Anterior cingulate cortex (tissue), 58 donors: Measurements from ENCODE around the gene CBY2.

Experiments used
- DNase-seq, 58 donors: peaks; one replicate each; lab custom pipeline; 2025; lab: John Stamatoyannopoulos, UW

The CBY2 gene

GRCh38 chr13:45700971-45701900, 884 bp upstream of the CBY2 start:
- DNase-seq = no peak

- no peak for DNase-seq
Observed at GRCh38 chr13:45702869-45703391, 810 bp downstream of the CBY2 start.

GRCh38 chr13:45704211-45704739, 2.2 kb downstream of the CBY2 start:
- DNase-seq = no peak

- peak in 1 of 58 donors; percentile 0 for DNase-seq
Observed at GRCh38 chr13:45704854-45705695, 3.0 kb downstream of the CBY2 start.

GRCh38 chr13:45705918-45706317, 3.8 kb downstream of the CBY2 start:
- DNase-seq = no peak

- no peak for DNase-seq
Observed at GRCh38 chr13:45707516-45708100, 5.5 kb downstream of the CBY2 start.

GRCh38 chr13:45711951-45712350, 9.8 kb downstream of the CBY2 start:
- DNase-seq = peak in 4 of 58 donors; percentile 2 to 61 (median 6)

GRCh38 chr13:45713106-45713690, 11.1 kb downstream of the CBY2 start:
- DNase-seq = no peak

- DNase-seq = no peak
Observed at GRCh38 chr13:45713721-45714120, 11.6 kb downstream of the CBY2 start.

- no peak for DNase-seq
Observed at GRCh38 chr13:45714170-45714569, 12.1 kb downstream of the CBY2 start.

- no peak for DNase-seq
Observed at GRCh38 chr13:45715351-45715750, 13.2 kb downstream of the CBY2 start.

- no peak for DNase-seq
Observed at GRCh38 chr13:45717349-45717748, 15.2 kb downstream of the CBY2 start.

- no peak for DNase-seq
Observed at GRCh38 chr13:45718063-45718462, 15.9 kb downstream of the CBY2 start.

GRCh38 chr13:45718992-45719391, 16.9 kb downstream of the CBY2 start:
- DNase-seq = no peak

GRCh38 chr13:45721203-45721731, 19.1 kb downstream of the CBY2 start:
- DNase-seq = no peak

- no peak for DNase-seq
Observed at GRCh38 chr13:45723798-45724197, 21.7 kb downstream of the CBY2 start.

- DNase-seq = no peak
Observed at GRCh38 chr13:45728759-45729158, 26.6 kb downstream of the CBY2 start.

GRCh38 chr13:45731455-45731854, 29.3 kb downstream of the CBY2 start:
- DNase-seq = no peak

GRCh38 chr13:45732916-45733315, 30.8 kb downstream of the CBY2 start:
- no peak for DNase-seq

GRCh38 chr13:45733361-45733760, 31.2 kb downstream of the CBY2 start:
- DNase-seq = peak in 3 of 58 donors; percentile 6 to 14 (median 6)
